ENCODE measurements around the gene IZUMO4.

Gene IZUMO4

DNA sequence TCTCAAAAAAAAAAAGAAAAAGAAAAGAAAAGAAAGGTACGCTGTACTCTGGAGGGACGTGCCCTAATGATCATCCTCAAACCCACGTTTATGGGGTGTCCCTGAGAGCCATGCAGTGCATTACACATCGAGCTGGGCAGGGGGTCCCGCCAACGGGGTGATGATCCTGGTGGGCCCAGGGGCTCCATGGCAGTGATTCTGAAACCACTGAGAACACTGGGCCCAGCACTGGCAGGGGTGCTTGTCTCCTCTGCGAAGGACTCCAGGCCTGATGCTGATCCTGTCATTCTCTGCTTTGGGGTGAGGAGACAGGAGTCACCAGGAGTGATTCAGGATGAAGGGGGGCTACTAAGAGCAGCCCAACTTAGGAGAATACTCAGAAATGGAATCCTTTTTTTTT is 19.3 kb upstream of the IZUMO4 start:
- no peak overlapping the region for H3K4me3 ChIP-seq (replicated peaks in 1 of 2; ENCODE audit: low read depth in 2 of 2, low read length in 2 of 2)
- DNase-seq (ENCODE audit: low read depth in 2 of 2), result no peak
- TF ChIP-seq, protein P1, sequence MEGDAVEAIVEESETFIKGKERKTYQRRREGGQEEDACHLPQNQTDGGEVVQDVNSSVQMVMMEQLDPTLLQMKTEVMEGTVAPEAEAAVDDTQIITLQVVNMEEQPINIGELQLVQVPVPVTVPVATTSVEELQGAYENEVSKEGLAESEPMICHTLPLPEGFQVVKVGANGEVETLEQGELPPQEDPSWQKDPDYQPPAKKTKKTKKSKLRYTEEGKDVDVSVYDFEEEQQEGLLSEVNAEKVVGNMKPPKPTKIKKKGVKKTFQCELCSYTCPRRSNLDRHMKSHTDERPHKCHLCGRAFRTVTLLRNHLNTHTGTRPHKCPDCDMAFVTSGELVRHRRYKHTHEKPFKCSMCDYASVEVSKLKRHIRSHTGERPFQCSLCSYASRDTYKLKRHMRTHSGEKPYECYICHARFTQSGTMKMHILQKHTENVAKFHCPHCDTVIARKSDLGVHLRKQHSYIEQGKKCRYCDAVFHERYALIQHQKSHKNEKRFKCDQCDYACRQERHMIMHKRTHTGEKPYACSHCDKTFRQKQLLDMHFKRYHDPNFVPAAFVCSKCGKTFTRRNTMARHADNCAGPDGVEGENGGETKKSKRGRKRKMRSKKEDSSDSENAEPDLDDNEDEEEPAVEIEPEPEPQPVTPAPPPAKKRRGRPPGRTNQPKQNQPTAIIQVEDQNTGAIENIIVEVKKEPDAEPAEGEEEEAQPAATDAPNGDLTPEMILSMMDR (IDR thresholded peaks at IDR 0.05; ENCODE audit: low read depth, low read length), result no peak

DNA sequence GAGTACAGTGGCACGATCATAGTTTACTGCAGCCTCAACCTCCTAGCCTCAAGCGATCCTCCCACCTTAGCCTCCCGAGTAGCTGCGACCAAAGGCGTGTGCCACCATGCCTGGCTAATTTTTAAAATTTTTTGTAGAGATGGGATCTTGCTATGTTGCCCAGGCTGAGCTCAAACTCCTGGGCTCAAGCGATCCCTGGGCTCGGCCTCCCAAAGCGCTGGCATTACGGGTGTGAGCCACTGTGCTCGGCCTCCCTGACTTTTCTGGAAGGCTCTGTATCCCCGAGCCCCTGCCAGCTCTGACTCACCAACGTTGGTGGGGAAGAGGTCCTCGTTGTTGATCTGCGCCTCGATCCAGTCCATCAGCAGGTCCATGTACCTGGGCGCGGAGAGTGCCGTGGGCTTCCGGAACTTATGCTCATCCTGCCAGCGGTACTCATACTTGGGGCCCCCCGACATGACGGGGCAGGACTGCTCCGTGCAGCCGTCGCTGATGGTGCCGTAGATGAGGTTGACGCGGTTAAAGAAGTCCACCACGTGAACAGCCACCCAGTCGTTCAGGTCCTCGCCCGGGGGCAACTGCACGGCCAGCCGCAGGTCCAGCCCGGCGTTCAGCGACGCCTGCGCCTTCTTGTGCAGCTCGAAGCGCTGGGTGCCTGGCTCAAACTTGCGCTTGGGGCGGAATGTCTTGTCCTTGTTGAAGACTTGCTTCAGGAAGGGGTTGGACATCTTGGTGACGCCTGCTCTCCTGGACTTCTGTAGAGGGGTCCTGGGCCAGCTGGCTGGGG is 18.7 kb upstream of the IZUMO4 start:
- no peak overlapping the region for H3K4me3 ChIP-seq (replicated peaks in 1 of 2; ENCODE audit: low read depth in 2 of 2, low read length in 2 of 2)
- DNase-seq (ENCODE audit: low read depth in 2 of 2), result no peak
- TF ChIP-seq, protein P1 (IDR thresholded peaks at IDR 0.05; ENCODE audit: low read depth, low read length), result no peak

DNA sequence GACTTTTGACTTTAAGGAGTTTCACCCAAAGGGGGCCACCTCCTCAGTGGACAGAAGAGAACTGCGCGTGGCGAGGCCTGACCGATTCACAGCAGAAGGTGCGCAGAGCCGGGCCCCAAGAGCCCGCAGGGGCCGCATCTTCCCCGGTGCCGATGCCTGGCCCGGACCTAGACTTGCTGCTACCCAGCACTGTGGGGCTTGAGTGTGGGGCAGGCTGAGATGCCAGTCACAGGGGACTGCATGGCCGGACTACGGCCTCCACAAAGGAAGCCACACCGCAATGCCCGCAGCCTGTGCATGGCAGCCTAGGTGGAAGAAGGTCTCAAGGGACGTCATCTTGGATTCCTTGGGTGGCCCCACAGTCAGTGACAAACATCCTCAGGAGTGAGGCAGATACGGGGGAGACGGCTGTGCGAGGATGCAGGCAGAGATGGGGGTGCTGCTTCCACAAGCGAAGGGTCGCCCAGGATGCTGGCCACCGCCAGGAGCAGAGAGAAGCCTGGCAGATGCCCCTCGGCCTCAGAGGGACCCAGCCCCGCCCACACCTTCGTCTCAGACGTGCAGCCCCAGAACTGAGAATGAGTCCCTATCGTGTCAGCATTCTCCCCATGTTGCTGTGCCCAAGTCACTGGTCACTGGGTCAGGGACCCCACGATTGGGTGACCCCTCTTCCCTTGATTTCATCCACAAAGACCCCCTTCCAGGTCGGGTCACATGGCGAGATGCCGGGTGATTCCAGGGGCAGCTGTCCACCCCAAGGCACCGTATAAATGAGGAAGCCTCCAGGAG is 17.4 kb upstream of the IZUMO4 start:
- no peak for DNase-seq (ENCODE audit: low read depth in 2 of 2)
- no peak overlapping the region for H3K4me3 ChIP-seq (replicated peaks in 1 of 2; ENCODE audit: low read depth in 2 of 2, low read length in 2 of 2)
- TF ChIP-seq, protein P1 (IDR thresholded peaks at IDR 0.05; ENCODE audit: low read depth, low read length), result no peak

DNA sequence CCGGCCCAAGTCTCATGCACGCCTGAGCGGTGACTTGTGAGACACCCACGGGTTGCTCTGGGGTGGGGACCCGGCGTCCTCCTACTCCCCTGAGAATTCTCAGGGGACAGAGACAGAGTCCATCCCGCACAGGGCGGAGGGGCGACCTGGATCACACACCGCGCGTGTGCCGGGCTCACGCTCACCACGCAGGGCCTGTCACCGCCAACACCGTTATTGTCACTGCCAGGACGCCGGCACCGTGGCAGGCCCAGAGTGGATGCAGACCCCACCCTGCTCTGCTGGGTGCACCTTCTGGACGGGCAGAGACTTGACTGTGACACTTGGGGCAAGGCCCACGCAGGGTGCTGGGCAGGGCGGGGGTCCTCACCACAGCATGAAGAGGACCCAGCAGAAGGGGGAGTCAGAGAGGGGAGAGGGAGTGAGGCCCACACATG is 16.8 kb upstream of the IZUMO4 start:
- DNase-seq (ENCODE audit: low read depth in 2 of 2), result no peak
- TF ChIP-seq, protein P1 (IDR thresholded peaks at IDR 0.05; ENCODE audit: low read depth, low read length), result no peak
- no peak overlapping the region for H3K4me3 ChIP-seq (replicated peaks in 1 of 2; ENCODE audit: low read depth in 2 of 2, low read length in 2 of 2)

DNA sequence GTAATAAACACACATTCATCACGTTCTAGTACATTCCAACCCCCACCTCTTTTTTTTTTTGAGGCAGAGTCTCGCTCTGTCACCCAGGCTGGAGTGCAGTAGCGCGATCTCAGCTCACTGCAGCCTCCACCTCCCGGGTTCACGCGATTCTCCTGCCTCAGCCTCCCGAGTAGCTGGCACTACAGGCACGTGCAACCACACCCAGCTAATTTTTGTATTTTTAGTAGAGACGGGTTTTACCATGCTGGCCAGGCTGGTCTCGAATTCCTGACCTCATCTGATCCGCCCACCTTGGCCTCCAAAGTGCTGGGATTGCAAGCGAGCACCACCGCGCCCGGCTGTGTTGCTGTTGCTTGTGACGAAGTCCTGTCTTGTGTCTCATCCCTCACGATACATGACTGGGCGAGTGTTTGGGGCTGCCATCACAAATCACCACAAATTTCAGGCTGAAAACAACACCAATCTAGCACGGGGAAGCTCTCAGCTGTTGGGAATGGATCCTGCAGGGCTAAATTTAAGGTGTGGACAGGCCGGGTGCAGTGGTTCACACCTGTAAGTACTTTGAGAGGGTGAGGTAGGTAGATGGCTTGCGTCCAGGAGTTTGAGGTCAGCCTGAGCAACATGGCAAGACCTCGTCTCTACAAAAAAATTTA is 16.3 kb upstream of the IZUMO4 start:
- DNase-seq (ENCODE audit: low read depth in 2 of 2), result no peak
- TF ChIP-seq, protein P1 (IDR thresholded peaks at IDR 0.05; ENCODE audit: low read depth, low read length), result no peak
- H3K4me3 ChIP-seq (replicated peaks in 1 of 2; ENCODE audit: low read depth in 2 of 2, low read length in 2 of 2), result no peak overlapping the region

DNA sequence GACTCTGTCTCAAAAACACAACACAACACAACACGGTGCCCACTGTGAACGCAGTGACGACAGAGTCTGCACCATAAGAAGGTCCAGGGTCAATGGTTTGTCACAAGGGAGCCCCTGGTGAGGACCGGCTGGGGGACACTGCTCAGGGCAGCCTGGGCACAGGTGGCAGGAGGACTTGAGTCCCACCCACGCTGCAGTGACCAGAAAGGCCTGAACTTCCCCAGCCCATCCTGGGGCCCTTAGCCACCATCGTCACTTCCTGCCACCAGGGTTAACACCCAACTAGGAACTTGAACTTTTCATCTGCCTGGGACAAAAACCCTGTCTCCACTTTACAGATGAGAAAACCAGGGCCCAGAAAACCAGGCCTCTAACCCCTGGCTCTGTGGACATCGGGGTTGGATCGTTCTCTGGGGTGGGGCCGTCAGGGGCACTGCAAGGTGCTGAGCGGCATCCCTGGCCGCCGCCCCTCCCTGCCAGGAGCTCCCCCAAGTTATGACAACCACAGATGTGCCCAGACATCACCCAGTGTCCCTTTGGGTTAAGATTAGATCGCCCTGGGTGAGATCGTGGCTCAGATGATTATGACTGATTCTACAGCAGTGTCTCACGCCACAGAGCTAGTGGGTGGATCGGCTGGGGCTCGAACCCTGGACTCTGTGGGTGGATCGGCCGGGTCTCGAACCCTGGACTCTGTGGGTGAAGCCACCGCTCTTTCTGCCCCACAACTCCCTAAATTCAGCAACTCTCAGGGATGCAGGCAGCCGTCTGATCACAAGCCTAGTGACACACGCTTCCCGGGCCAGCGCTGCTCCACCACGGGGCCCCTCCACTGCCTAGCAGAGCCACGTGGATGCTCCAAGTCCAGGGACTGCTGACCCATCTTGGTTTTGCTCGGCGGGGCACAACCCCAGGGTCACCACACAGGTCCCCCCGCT is 14.6 kb upstream of the IZUMO4 start:
- no peak overlapping the region for H3K4me3 ChIP-seq (replicated peaks in 1 of 2; ENCODE audit: low read depth in 2 of 2, low read length in 2 of 2)
- DNase-seq (ENCODE audit: low read depth in 2 of 2), result no peak

More for the DNA sequence above, 14.6 kb upstream of the IZUMO4 start:
- TF ChIP-seq, protein P1 (IDR thresholded peaks at IDR 0.05; ENCODE audit: low read depth, low read length), result no peak

All from cardiac fibroblast (primary cell).